GM23338 (cell line): ENCODE measurements around the gene RRP9. TPM values are rescaled to one million over a fixed set of nuclear protein-coding genes. Genes with fewer than 3 reads are reported as not detected.

Experiments
- ATAC-seq: fragments of 200-7000 bp; cut with Tn5 transposase; 3 replicates; pipeline ENCODE4 v1.9.1; 2020
- DNase-seq: peaks from one replicate; pipeline ENCODE4 v3.0.0-alpha.2; 2015; ENCODE audit warnings: low spot score
- H2AFZ ChIP-seq: fragments of 200-600 bp; sonication (generic); 2 replicates; pipeline ENCODE4 v1.8.0; 2016; ENCODE audit warnings: antibody characterized with exemption, mild to moderate bottlenecking, moderate library complexity
- H3F3A ChIP-seq: fragments of 200-600 bp; sonication (generic); replicated peaks from 2 replicates; pipeline ENCODE4 v1.8.0; 2017; ENCODE audit warnings: antibody characterized with exemption, mixed run types, low read depth
- H3K27ac ChIP-seq: fragments of 200-600 bp; sonication (generic); 2 replicates; pipeline ENCODE4 v1.6.1; 2016; ENCODE audit warnings: low read depth
- H3K27me3 ChIP-seq: fragments of 200-600 bp; sonication (generic); 2 replicates; pipeline ENCODE4 v1.8.0; 2016; ENCODE audit warnings: mild to moderate bottlenecking, mixed run types, moderate library complexity; ENCODE audit not compliant: insufficient read depth
- H3K36me3 ChIP-seq: fragments of 200-600 bp; sonication (generic); 2 replicates; pipeline ENCODE4 v1.8.0; 2016; ENCODE audit warnings: mild to moderate bottlenecking; ENCODE audit not compliant: insufficient read depth
- H3K4me1 ChIP-seq: fragments of 200-600 bp; sonication (generic); 2 replicates; pipeline ENCODE4 v1.8.0; 2016; ENCODE audit warnings: mild to moderate bottlenecking, moderate library complexity; ENCODE audit not compliant: insufficient read depth
- H3K4me2 ChIP-seq: fragments of 200-600 bp; sonication (generic); 2 replicates; pipeline ENCODE4 v1.7.1; 2017; ENCODE audit warnings: mixed run types
- H3K4me3 ChIP-seq: fragments of 200-600 bp; sonication (generic); 2 replicates; pipeline ENCODE4 v1.6.1; 2016; ENCODE audit warnings: mixed run types
- H3K79me2 ChIP-seq: fragments of 200-600 bp; sonication (generic); replicated peaks from 2 replicates; pipeline ENCODE4 v1.8.0; 2017; ENCODE audit warnings: mild to moderate bottlenecking; ENCODE audit not compliant: insufficient read depth
- H3K9me2 ChIP-seq: fragments of 200-600 bp; sonication (generic); 2 replicates; pipeline ENCODE4 v1.8.0; 2017; ENCODE audit not compliant: insufficient read depth
- H4K20me1 ChIP-seq: fragments of 200-600 bp; sonication (generic); replicated peaks from 2 replicates; pipeline ENCODE4 v1.8.0; 2017; ENCODE audit warnings: mild to moderate bottlenecking; ENCODE audit not compliant: insufficient read depth
- H3K27ac Mint-ChIP-seq: 2 replicates; pipeline ENCODE4 v1.8.0; 2020; ENCODE audit warnings: inconsistent platforms, mild to moderate bottlenecking, moderate library complexity, mixed read lengths
- H3K27me3 Mint-ChIP-seq: 3 replicates; pipeline ENCODE4 v1.8.0; 2022; ENCODE audit warnings: low read depth, mild to moderate bottlenecking, moderate library complexity, mixed read lengths, inconsistent platforms; ENCODE audit not compliant: insufficient read depth, poor library complexity
- H3K36me3 Mint-ChIP-seq: 3 replicates; pipeline ENCODE4 v1.8.0; 2021; ENCODE audit warnings: low read depth, mild to moderate bottlenecking, inconsistent platforms, moderate library complexity, mixed read lengths
- H3K4me1 Mint-ChIP-seq: 3 replicates; pipeline ENCODE4 v1.8.0; 2020; ENCODE audit warnings: mild to moderate bottlenecking, inconsistent platforms, mixed read lengths
- H3K4me3 Mint-ChIP-seq: 3 replicates; pipeline ENCODE4 v1.8.0; 2021; ENCODE audit warnings: moderate library complexity, mild to moderate bottlenecking, inconsistent platforms, mixed read lengths
- H3K9me3 Mint-ChIP-seq: 3 replicates; pipeline ENCODE4 v1.8.0; 2020; ENCODE audit warnings: moderate library complexity, mild to moderate bottlenecking, inconsistent platforms, mixed read lengths
- CREB1 ChIP-seq: fragments of 250-450 bp; sonication (Bioruptor Pico); IDR thresholded peaks from 2 replicates; pipeline ENCODE4 v1.5.0; 2020; ENCODE audit warnings: low read depth, mild to moderate bottlenecking, moderate library complexity
- CTCF ChIP-seq, 2 experiments: fragments of 200-600 bp in 1 of 2; sonication (generic) in 1 of 2; conservative IDR thresholded peaks; 2 replicates each; pipeline versions ENCODE4 v1.5.1 to v1.6.1; 2016 to 2017; ENCODE audit warnings: antibody characterized with exemption in 2 of 2, low read depth in 2 of 2, mild to moderate bottlenecking in 2 of 2, moderate library complexity in 1 of 2
- ETS1 ChIP-seq: IDR thresholded peaks from 2 replicates; pipeline ENCODE4 v1.6.1; 2016; ENCODE audit warnings: antibody characterized with exemption
- EZH2 ChIP-seq: fragments of 200-600 bp; sonication (generic); IDR thresholded peaks from one replicate; pipeline ENCODE4 v1.8.0; 2017; ENCODE audit warnings: antibody characterized with exemption, mild to moderate bottlenecking, low read depth; ENCODE audit not compliant: unreplicated experiment
- EZH2phosphoT487 ChIP-seq: fragments of 200-600 bp; sonication (generic); IDR thresholded peaks from one replicate; pipeline ENCODE4 v1.8.1; 2018; ENCODE audit warnings: antibody characterized with exemption; ENCODE audit not compliant: unreplicated experiment
- JUNB ChIP-seq: IDR thresholded peaks from one replicate; pipeline ENCODE4 v1.6.1; 2016; ENCODE audit warnings: antibody characterized with exemption; ENCODE audit not compliant: unreplicated experiment
- NANOG ChIP-seq: IDR thresholded peaks from 2 replicates; pipeline ENCODE4 v1.6.1; 2016; ENCODE audit warnings: antibody characterized with exemption, borderline replicate concordance
- POLR2AphosphoS5 ChIP-seq: IDR thresholded peaks from 2 replicates; pipeline ENCODE4 v1.6.1; 2016; ENCODE audit warnings: antibody characterized with exemption, low read depth
- STAT1 ChIP-seq: IDR thresholded peaks from one replicate; pipeline ENCODE4 v1.6.1; 2016; ENCODE audit warnings: antibody characterized with exemption; ENCODE audit not compliant: unreplicated experiment
- ZNF114 ChIP-seq: fragments of 250-450 bp; sonication (Bioruptor Pico); IDR thresholded peaks from 2 replicates; pipeline ENCODE4 v1.5.0; 2020; ENCODE audit warnings: mild to moderate bottlenecking, moderate library complexity
- ZNF331 ChIP-seq: fragments of 250-450 bp; sonication (Bioruptor Pico); IDR thresholded peaks from 2 replicates; pipeline ENCODE4 v1.5.0; 2020; ENCODE audit warnings: low read depth, mild to moderate bottlenecking, moderate library complexity
- polyA plus RNA-seq: library from polyadenylated mRNA; unstranded; fragments of >200 nt; fragmentation: Nextera tagmentation; extraction: Ambion mirVana; gene quantifications from 2 replicates; pipeline ENCODE4 v1.2.1, GENCODE V29; 2016
- total RNA-seq: library from RNA; depleted of rRNA; stranded (reverse); fragments of >200 nt; shearing (Covaris generic); gene quantifications from 2 replicates; pipeline ENCODE4 v1.2.3, GENCODE V29; 2014
- TF ChIP-seq, protein P1 (sequence below): IDR thresholded peaks from one replicate; pipeline ENCODE4 v1.6.1; 2018; ENCODE audit warnings: antibody characterized with exemption; ENCODE audit not compliant: unreplicated experiment
- TF ChIP-seq, protein P2 (sequence below): fragments of 250-450 bp; sonication (Bioruptor Pico); IDR thresholded peaks from 2 replicates; pipeline ENCODE4 v1.5.0; 2020; ENCODE audit warnings: mild to moderate bottlenecking, moderate library complexity

RRP9 gene
- total and polyA plus RNA-seq, 2 experiments from 2014 or later: 62.4 to 68.1 TPM

- Mint-ChIP-seq H3K4me1 (peaks cover 27% of the 10 kb centered on the region), H3K4me3 (no peak overlapping the region), H3K27me3 (peaks cover 21% of the 10 kb centered on the region), H3K9me3 (no peaks in the 10 kb centered on the region), H3K27ac (no peak overlapping the region), H3K36me3 (peaks cover 7% of the 10 kb centered on the region)
- Histone ChIP-seq H3K9me2 (no peaks in the 10 kb centered on the region), H3K27ac (no peak overlapping the region), H3K79me2 (no peaks in the 10 kb centered on the region), H3K4me2 (no peak overlapping the region), H2AFZ (no peak overlapping the region), H3F3A (peaks cover 12% of the 10 kb centered on the region), H3K4me1 (peaks cover 15% of the 10 kb centered on the region), H3K27me3 (no peaks in the 10 kb centered on the region), H3K4me3 (no peak overlapping the region), H3K36me3 (no peaks in the 10 kb centered on the region), H4K20me1 (peaks cover under 1% of the 10 kb centered on the region; the same call in 1 of the 2 replicates)
- DNase-seq: no peak
- TF ChIP-seq STAT1 (no peak), NANOG (no peak), CTCF (conservative IDR thresholded peaks at IDR 0.05; ENCODE audit: low read depth in 2 of 2) (no peak), JUNB (no peak), CREB1 (no peak), ZNF331 (CRISPR knock-in tag) (no peak), ETS1 (no peak), ZNF114 (CRISPR knock-in tag) (no peak), POLR2AphosphoS5 (no peak), EZH2phosphoT487 (no peak), EZH2 (no peak)
- TF ChIP-seq, protein P1, sequence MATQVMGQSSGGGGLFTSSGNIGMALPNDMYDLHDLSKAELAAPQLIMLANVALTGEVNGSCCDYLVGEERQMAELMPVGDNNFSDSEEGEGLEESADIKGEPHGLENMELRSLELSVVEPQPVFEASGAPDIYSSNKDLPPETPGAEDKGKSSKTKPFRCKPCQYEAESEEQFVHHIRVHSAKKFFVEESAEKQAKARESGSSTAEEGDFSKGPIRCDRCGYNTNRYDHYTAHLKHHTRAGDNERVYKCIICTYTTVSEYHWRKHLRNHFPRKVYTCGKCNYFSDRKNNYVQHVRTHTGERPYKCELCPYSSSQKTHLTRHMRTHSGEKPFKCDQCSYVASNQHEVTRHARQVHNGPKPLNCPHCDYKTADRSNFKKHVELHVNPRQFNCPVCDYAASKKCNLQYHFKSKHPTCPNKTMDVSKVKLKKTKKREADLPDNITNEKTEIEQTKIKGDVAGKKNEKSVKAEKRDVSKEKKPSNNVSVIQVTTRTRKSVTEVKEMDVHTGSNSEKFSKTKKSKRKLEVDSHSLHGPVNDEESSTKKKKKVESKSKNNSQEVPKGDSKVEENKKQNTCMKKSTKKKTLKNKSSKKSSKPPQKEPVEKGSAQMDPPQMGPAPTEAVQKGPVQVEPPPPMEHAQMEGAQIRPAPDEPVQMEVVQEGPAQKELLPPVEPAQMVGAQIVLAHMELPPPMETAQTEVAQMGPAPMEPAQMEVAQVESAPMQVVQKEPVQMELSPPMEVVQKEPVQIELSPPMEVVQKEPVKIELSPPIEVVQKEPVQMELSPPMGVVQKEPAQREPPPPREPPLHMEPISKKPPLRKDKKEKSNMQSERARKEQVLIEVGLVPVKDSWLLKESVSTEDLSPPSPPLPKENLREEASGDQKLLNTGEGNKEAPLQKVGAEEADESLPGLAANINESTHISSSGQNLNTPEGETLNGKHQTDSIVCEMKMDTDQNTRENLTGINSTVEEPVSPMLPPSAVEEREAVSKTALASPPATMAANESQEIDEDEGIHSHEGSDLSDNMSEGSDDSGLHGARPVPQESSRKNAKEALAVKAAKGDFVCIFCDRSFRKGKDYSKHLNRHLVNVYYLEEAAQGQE: no peak
- TF ChIP-seq, protein P2, sequence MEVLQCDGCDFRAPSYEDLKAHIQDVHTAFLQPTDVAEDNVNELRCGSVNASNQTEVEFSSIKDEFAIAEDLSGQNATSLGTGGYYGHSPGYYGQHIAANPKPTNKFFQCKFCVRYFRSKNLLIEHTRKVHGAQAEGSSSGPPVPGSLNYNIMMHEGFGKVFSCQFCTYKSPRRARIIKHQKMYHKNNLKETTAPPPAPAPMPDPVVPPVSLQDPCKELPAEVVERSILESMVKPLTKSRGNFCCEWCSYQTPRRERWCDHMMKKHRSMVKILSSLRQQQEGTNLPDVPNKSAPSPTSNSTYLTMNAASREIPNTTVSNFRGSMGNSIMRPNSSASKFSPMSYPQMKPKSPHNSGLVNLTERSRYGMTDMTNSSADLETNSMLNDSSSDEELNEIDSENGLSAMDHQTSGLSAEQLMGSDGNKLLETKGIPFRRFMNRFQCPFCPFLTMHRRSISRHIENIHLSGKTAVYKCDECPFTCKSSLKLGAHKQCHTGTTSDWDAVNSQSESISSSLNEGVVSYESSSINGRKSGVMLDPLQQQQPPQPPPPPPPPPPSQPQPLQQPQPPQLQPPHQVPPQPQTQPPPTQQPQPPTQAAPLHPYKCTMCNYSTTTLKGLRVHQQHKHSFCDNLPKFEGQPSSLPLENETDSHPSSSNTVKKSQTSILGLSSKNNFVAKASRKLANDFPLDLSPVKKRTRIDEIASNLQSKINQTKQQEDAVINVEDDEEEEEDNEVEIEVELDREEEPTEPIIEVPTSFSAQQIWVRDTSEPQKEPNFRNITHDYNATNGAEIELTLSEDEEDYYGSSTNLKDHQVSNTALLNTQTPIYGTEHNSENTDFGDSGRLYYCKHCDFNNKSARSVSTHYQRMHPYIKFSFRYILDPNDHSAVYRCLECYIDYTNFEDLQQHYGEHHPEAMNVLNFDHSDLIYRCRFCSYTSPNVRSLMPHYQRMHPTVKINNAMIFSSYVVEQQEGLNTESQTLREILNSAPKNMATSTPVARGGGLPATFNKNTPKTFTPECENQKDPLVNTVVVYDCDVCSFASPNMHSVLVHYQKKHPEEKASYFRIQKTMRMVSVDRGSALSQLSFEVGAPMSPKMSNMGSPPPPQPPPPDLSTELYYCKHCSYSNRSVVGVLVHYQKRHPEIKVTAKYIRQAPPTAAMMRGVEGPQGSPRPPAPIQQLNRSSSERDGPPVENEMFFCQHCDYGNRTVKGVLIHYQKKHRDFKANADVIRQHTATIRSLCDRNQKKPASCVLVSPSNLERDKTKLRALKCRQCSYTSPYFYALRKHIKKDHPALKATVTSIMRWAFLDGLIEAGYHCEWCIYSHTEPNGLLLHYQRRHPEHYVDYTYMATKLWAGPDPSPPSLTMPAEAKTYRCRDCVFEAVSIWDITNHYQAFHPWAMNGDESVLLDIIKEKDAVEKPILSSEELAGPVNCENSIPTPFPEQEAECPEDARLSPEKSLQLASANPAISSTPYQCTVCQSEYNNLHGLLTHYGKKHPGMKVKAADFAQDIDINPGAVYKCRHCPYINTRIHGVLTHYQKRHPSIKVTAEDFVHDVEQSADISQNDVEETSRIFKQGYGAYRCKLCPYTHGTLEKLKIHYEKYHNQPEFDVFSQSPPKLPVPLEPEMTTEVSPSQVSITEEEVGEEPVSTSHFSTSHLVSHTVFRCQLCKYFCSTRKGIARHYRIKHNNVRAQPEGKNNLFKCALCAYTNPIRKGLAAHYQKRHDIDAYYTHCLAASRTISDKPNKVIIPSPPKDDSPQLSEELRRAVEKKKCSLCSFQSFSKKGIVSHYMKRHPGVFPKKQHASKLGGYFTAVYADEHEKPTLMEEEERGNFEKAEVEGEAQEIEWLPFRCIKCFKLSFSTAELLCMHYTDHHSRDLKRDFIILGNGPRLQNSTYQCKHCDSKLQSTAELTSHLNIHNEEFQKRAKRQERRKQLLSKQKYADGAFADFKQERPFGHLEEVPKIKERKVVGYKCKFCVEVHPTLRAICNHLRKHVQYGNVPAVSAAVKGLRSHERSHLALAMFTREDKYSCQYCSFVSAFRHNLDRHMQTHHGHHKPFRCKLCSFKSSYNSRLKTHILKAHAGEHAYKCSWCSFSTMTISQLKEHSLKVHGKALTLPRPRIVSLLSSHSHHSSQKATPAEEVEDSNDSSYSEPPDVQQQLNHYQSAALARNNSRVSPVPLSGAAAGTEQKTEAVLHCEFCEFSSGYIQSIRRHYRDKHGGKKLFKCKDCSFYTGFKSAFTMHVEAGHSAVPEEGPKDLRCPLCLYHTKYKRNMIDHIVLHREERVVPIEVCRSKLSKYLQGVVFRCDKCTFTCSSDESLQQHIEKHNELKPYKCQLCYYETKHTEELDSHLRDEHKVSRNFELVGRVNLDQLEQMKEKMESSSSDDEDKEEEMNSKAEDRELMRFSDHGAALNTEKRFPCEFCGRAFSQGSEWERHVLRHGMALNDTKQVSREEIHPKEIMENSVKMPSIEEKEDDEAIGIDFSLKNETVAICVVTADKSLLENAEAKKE (CRISPR knock-in tag): no peak
- no peak for ATAC-seq
These were observed 44.6 kb upstream of the RRP9 start for GRCh38 chr3:51986010-51986947.
